ENCODE data around the gene PLCG2.
A peak's percentile ranks its signal among the peaks of the same experiment; 100 is the strongest.

Gene PLCG2

DNA sequence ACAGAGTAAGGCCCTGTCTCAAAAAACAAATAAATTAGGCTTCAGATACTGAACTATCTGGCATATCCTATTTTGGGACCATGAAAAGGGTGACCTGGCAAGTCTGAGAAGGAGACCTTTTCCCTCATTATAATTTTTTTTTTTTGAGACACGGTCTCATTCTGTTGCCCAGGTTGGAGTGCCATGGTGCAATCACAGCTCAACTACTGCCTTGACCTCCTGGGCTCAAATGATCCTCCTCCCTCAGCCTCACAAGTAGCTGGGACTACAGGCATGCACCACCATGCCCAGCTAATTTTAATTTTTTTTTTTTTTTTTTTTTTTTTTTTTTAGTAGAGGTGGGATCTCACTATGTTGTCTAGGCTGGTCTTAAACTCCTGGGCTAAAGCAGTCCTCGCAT, 37.3 kb downstream of the PLCG2 start:
- no peak for DNase-seq (ENCODE audit: low spot score)

DNA sequence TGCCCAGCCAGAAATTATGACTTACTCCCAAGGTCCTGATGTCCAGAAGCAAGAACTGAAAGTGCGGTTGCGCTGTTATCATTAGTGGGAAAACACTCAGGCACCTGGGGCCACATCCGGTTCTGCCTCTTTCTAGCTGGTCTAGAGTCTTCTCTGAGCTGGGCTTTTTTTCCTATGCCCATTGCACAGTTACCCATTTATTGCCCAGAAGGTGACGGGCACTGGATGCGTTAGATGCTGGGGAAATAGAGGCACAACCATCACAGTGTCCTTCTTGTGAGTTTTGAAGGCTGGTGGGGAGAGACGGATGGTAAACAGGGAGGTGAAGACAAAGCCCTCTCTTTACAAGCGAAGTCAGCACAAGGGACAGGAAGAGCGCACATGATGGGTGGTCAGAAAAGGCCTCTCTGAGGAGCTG, 37.7 kb downstream of the PLCG2 start:
- DNase-seq (ENCODE audit: low spot score): no peak

DNA sequence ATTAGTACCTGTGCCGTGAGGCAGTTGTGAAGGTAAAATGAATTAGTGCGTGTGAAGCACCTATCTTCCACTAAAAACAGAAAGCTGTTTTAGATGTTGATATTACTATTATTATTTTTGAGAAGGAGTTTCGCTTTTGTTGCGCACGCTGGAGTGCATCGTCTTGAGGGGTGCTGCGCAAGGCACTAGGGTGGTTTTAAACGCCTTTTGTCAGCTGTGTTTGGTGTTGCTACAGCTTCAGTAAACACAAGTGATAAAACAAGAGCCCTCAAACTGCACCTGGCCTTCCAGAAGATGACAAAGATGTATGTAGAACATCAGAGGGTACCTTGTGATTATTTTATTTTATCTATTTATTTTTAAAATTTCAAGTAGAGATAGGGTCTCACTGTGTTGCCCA, 38.2 kb downstream of the PLCG2 start:
- DNase-seq (ENCODE audit: low spot score): no peak

DNA sequence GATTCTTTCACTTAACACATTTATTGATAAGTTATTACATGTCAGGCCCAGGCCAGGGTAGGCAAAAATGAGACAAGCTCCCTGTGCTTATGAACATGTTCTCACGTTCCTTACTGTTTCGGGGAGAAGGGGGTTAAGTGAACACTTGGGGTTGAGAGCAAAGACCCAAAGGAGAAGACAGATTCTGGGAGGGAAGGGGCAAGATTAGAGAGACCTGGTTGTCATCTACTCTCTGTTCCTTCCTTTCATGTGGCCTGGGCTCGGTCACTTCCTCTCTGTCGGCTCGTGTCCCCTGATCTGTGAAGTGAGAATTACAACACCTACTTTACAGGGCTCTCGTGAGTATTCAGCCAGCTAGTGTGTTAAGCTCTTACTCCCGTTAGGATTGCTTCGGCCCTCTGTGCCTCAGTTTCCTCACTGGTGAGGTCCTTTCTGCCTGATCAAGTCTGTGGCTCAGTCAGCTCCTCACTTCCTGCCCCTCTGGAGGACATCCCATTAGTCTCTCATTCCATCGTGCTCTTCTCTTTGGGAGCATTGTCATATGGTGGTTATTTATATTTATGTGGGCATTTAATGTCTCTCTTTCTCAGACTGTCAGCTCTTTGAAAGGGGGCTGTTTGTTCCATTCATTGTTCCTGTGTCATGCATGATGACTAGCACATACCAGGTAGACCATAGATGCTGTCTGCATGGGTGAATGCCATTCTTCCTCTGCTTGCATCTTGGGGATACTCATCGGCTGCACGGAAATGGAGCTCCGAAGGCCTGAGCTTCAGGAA, 38.9 kb downstream of the PLCG2 start:
- no peak for DNase-seq (ENCODE audit: low spot score)

DNA sequence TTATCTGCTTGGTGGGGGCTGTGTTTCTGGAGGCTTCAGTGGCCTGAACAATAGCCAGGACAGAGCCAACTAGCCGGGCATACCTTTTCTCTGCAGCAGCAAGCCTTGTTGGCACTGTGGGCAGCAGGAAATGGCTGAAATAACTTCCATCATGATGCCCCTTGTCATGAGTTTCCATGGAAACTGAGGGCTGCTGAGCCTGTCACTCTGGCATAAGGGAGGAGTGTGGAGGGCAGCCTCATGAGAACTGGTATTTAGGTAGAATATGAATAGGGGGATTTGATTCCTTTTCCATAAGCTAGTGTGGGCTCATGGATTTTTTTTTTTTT, 39.4 kb downstream of the PLCG2 start:
- DNase-seq (ENCODE audit: low spot score): no peak

DNA sequence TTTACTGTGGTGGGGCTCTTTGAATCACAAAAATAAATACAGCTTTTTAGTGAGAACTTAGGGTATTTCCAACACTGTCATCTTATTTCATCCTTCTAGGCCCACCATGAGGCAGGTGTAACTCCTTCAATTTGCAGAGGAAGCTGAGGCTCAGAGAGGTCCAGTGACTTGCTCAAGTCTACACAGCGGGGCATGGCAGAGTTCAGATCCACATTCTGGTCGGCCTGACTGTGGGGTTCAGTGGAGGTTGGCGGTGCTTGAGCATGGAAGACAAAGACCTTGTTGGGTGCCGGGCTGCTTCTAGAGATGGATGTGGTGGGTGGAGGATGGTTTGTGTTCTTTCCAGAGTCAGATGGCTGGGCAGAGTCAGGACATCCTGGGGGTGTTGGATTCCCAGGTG, 39.8 kb downstream of the PLCG2 start:
- DNase-seq (ENCODE audit: low spot score): no peak

DNA sequence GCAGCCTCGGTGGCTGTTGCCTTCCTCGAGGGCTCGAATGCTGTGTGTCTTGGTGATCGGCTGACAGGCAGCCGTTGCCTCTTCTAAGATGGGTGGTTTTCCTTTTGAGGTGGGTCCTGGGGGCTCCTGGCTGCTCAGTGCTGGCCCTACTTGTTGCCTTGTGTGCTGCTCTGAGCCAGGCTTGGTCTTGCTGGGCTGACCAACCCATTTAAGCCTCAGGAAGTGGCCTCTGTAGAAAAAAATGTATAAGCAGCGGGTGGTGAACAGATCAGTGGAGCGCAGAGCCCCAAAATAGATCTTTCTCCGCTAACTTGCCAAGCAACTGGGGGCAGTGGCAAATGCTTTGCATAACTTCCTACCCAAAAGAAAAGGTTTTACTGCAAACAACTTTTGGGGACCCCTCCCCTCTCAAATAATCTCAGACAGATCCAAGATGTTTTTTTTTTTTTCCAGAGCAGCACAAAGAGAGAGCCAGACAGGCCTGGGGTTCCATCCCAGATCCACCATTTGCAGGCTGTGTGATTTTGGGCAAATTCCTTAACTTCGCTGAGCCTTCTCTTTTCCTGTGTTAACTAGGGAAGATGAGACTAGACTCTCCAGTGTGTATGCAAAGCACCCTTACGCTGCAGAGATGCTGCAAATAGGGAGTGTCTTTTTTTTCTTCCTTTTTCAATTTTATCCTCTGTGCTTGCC, 42.5 kb downstream of the PLCG2 start:
- no peak for DNase-seq (ENCODE audit: low spot score)

DNA sequence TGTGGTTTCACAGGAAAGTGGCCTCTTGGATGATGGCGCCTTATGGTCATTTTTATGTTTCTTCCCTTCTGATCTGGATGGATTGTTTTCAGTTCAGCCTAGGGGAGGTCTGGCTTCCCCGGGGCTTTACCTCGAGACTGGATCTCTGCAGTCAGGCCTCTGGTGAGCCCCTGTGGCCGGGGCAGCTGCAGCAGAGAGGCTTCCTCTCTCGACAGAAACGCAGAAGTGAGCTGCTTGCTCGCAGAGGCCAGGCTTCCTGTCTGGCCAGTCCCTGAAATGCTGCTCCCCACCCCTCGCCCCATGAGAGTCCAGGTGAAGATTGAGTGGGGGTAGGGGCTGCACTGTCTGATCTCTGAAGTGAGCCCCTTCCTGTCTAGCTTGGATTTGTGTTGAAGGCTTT, 44.0 kb downstream of the PLCG2 start:
- DNase-seq (ENCODE audit: low spot score): no peak

DNA sequence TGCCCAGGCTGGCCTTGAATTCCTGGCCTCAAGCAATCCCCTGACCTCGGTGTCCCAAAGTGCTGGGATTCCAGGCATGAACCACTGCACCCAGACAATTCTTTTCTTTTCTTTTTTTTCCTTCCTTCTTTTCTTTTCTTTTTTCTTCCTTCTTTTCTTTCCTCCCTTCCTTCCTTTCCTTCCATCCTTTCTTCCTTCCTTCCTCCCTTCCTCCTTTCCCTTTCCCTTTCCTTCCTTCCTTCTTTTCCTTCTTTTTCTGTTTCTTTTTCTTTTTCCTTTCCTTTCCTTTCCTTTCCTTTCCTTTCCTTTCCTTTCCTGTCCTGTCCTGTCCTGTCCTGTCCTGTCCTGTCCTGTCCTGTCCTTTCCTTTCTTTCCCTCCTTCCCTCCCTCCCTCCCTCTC, 44.6 kb downstream of the PLCG2 start:
- no peak for DNase-seq (ENCODE audit: low spot score)

DNA sequence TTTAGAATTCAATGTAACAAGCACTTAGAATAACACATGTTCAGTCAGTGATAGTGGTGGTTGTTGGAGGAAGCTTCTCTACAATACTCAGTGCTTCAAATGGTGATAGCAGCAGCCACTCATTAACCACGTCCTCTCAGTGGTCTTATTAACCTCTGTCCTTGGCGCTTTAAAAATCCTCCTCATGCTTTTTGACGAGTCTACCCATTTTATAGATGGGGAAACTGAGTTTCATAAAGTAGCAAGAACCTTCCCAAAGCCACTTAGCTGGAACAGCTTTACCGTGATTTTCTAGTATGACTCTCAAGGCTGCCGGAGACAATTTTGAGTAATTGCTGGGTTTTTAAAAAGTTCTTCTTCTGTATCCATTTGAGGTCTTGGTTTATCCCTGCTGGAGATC, 47.4 kb downstream of the PLCG2 start:
- no peak for DNase-seq (ENCODE audit: low spot score)

DNA sequence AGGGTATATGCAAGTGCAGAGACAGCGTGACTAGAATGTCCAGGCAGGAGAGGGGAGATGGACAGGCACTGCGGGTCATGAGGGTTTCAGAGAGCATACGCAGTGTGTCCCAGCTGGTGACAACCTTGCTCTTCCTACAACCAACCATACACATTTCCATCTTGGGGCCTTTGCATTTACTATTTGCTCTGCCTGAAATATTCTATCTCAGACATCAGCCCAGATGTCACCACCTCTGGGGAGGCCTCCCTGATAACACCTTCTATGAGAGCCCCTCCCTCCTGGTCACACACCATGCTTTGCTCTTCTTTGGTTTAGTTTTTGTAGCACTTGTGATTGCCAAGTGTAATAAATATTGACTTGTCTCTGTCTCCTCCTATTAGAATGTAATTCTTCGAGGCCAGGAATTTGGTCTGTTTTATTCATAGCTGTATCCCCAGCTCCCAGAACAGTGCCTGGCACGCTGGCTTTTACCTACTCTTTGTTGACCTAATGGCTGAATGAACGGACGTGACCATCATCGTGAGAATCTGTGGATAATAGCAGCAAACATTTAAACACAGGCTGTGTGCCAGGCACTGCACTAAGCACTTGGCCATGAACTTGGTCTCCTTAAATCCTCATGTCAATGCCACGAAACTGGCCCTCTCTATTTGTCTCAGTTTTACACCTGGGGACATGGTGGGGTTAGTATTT, 51.9 kb downstream of the PLCG2 start:
- no peak for DNase-seq (ENCODE audit: low spot score)

DNA sequence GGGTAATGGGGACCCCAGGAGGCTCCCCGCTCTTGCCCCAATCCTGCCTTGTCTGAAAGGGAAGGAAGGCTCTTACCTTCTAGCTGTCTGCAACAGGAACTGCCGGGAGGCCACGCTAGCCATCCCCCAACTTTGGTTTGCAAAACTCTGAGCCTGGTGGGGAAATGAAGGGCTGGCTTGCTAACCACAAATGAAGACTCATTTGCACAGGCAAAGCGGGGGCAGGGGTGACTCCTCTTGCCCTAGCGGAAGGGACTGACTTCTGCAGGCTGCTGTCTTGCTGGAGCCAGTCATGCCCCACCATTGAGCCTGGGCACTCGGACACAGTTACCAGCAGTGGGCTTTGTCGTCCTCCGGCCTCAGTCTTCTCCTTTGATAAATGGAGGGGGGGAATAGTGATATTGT, 52.6 kb downstream of the PLCG2 start:
- DNase-seq (ENCODE audit: low spot score): peak; percentile 13

DNA sequence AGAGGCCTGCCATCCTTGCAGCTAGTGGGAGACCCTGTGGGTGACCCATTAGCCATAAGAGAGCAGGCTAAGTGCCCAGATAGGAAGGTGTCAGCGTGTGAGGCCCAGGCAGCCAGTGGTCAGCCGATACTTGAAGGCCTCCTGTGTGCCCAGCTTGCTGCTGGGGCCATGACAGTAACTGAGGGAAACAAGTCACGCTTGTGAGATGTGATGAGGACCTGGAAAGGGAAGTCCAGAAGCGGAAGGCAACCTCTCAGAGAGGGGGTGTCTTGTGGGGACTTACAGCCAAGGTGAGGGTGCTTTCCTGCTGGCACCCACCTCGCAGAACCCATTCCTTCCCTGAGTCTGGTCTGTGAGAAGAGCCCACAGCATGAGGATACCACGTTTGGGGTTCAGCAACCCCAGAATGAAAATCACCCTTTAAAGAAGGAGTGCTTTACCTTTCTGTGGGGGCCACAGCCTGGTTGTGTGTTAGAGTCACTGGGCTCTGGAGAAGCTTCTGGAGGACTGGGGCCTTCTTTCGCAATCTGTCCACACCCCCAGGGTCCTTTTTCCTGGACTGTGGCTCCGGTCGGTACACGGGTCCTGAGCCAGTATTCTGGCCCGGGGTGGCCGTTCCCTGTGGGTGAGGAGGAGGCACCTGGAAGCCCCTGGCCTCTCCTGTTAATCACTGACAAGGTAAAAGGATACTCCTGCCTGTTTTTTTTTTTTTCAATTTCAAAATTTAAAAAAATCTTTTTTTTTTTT, 53.9 kb downstream of the PLCG2 start:
- no peak for DNase-seq (ENCODE audit: low spot score)

DNA sequence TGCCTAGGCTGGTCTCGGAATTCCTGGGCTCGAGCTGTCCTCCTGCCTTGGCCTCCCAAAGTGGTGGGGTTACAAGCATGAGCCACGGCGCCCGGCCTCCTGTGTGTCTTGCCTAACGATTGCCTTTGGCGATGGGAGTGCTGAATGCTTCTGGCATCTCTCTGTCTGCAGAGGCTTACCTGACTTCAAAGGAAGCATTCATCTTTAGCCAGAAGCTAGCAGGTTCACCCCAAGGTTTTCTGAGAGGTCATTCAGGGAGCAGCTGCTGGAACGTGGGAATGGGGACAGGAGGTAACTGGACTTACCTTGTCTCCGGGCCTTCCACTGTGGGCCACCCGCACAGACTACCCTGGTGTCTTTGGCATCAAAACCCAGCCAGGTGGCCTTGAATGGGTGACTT, 54.7 kb downstream of the PLCG2 start:
- DNase-seq (ENCODE audit: low spot score): no peak

DNA sequence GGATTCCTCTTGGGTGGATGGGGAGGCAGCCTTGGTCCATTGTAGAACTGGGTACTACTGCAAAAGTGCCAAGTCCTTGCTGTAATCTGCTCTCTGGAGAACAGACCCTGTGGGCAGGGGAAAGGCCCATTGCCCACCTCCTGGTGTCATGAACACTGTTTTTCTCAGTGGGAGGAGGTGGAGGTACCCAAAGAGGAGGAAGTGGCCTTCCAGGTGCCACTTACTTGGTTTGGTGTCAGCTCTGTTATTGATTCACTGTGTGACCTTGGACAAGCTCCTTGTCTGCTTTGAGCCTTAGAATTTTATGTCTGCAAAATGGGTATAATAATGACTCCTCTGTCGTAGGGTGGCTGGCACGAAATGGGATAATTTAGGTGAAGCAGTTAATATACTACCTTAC, 55.8 kb downstream of the PLCG2 start:
- DNase-seq (ENCODE audit: low spot score): no peak

DNA sequence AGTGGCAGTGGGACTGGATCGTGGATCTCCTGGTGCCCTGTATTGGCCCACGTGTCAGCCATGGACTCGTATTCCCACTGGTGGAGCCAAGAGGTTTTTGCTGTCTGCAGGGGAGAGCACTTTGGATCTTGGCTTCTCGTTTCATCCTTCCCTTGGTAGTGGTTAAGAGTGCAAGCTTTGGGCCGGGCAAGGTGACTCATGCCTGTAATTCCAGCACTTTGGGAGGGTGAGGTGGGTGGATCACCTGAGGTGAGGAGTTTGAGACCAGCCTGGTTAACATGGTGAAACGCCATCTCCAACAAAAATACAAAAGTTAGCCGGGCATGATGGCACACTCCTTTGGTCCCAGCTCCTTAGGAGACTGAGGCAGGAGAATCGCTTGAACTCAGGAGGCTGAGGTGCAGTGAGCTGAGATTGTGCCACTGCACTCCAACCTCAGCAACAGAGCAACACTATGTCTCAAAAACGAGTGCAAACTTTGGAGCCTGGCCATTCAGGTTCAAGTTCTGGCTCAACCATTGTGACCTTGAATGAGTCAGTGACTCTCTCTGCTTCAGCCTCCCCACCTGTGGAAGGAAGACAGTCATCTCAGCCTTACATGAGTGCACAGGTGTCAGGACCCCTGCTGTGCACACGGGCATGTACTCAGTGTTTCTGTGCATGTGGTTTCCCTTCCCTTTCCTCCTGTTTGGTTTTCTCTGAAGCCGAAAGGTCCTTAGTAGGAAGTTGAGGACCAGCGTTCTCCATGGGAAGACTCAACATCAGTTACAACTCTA, 57.4 kb downstream of the PLCG2 start:
- DNase-seq (ENCODE audit: low spot score): no peak

DNA sequence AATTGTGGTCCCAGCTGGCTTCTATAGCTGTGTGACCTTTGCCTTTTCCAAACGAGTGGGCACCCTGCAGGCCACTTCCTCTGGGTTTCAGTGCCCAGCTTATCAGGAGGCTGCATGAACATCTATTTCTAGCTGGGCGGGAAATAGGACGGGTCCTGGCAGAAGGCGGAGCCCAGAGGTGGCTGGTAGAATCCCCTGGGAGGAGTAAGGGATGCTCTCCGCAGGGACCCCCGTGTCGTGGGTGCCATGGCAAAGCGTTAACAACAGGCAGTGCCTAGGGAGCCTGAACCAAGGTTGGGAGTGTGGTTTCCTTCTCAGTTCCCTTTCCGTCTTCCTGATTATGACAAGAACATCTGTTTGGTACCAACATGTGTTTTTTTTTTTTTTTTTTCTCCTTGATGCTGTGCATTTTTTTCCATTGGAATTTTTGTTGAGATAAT, 58.2 kb downstream of the PLCG2 start:
- no peak for DNase-seq (ENCODE audit: low spot score)

DNA sequence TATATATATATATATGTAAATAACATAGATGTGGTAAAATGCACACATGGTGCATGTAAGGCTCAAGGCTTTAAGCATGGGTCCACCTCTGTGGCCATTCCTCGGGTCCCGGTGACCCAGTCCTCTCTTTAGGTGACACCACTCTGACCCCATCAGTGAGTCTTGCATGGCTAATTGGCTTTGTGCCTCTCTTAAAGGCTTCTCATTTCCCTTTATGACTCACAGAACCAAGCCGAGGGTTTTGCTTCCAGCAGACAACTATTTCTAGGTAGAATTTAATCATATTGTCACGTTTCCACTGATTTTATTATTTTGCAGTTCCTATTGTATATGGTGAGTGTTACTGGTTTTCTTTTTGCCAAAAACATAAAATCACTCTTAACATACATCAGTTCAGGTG, 59.7 kb downstream of the PLCG2 start:
- DNase-seq (ENCODE audit: low spot score): no peak

DNA sequence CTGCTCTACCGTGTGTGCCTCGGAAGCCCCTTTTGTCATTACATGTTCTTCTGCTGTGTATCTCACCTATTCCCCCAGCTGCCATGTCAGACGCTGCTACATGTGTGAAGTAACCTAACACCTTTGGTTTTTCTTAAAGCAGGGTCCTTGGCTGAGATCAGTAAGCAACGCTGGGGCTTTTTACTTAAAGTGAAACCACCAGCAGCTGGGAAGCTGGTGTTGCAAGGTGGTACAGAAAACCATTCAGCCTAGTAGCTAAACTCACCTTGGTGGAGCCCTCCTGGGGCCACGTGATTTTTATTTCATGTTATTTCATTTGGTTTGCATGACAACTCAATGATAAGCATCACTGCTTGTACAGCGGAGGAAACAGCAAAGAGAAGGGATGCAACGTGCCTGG, 62.6 kb downstream of the PLCG2 start:
- DNase-seq (ENCODE audit: low spot score): no peak

DNA sequence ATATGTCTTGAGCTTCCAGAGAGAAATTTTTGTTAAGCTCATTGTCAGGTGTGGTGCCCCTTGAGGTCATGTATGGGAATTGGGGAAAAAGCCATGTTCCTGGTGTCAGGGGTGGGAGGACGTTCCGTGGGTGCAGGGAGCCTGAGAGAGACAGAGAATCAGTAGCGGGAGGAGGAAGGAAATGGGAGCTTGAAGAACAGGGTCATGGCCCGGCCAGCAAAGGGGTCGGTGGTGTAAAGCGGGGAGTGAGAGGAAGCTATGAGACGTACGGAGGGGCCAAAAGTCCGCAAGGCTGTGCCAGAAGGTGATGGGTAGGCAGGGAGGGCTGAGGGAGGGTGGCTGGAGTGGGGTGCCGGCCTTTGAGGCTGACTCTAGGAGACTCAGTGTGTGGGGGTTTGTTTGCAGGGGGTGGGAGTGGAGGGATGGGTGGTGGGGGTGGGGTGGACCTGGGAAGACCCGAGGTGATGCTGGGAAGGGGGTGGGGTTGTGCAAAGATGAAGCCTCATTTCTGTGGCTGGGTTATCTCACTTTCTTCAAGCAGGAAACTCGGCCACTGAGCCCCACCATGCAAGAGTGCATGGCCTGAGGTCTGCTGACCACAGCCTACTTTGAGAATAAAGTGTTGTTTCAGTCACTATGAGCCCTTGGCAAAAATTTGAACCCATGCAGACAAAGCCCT, 63.6 kb downstream of the PLCG2 start:
- no peak for DNase-seq (ENCODE audit: low spot score)

DNA sequence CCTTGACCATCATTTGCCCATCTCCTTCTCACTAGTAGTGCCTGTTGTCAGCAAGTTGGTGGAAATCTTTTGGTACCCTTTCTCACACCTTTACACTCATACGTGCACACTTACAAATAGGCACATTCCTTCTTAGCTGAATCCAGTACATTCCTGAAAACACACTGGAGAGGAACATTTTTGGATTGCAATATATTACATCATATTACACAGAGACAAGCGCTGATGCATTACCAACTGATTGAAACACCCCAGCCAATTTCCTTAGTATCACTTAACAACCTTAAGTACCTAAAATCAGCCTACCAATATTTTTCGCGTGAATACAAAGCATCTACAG, 64.1 kb downstream of the PLCG2 start:
- DNase-seq (ENCODE audit: low spot score): no peak
